Natural killer cell (primary cell): ENCODE measurements around the gene NRXN3. TPM values are rescaled to one million over a fixed set of nuclear protein-coding genes. Genes with fewer than 3 reads are reported as not detected.

Experiments
- ATAC-seq, 3 donors: fragments of 150-1000 bp in 2 of 3; fragments of 200-7000 bp in 1 of 3; cut with Tn5 transposase; 1 replicate in 1 of 3; 2 replicates in 2 of 3; pipeline ENCODE4 v1.10.0; 2021; ENCODE audit warnings: mild to moderate bottlenecking in 2 of 3, moderate library complexity in 2 of 3
- DNase-seq, 2 donors: peaks; one replicate each; pipeline versions ENCODE4 v3.0.0 to v3.0.0-alpha.2; 2013 to 2021; ENCODE audit warnings: mixed read lengths in 1 of 2
- H3K27ac ChIP-seq: one replicate; pipeline ENCODE4 v1.5.1; 2013; ENCODE audit warnings: mild to moderate bottlenecking, low read length
- H3K27me3 ChIP-seq: one replicate; pipeline ENCODE4 v1.6.1; 2013; ENCODE audit warnings: low read length; ENCODE audit not compliant: control insufficient read depth, insufficient read depth
- H3K36me3 ChIP-seq: one replicate; pipeline ENCODE4 v1.6.1; 2013; ENCODE audit warnings: low read length; ENCODE audit not compliant: control insufficient read depth, insufficient read depth
- H3K4me1 ChIP-seq: one replicate; pipeline ENCODE4 v1.6.1; 2013; ENCODE audit warnings: low read length; ENCODE audit not compliant: control insufficient read depth, insufficient read depth
- H3K4me3 ChIP-seq: one replicate; pipeline ENCODE4 v1.5.1; 2013; ENCODE audit warnings: low read length
- H3K9me3 ChIP-seq: one replicate; pipeline ENCODE4 v1.6.1; 2013; ENCODE audit warnings: low read length; ENCODE audit not compliant: control insufficient read depth, insufficient read depth
- H3K27ac Mint-ChIP-seq, 2 donors: one replicate each; pipeline ENCODE4 v1.8.0; 2022; ENCODE audit warnings: mild to moderate bottlenecking in 2 of 2, mixed read lengths in 2 of 2, moderate library complexity in 1 of 2
- H3K27me3 Mint-ChIP-seq, 2 donors: one replicate each; pipeline ENCODE4 v1.8.0; 2022; ENCODE audit warnings: low read depth in 2 of 2, mixed read lengths in 2 of 2
- H3K36me3 Mint-ChIP-seq: one replicate; pipeline ENCODE4 v1.8.0; 2022; ENCODE audit warnings: mixed read lengths
- H3K4me1 Mint-ChIP-seq, 2 donors: one replicate each; pipeline ENCODE4 v1.8.0; 2022; ENCODE audit warnings: mixed read lengths in 2 of 2
- H3K4me3 Mint-ChIP-seq: one replicate; pipeline ENCODE4 v1.8.0; 2022; ENCODE audit warnings: mild to moderate bottlenecking, moderate library complexity, mixed read lengths
- H3K9me3 Mint-ChIP-seq, 2 donors: one replicate each; pipeline ENCODE4 v1.8.0; 2022; ENCODE audit warnings: mixed read lengths in 2 of 2
- WGBS: methylation state at CpG from one replicate; pipeline ENCODE4 v1.1.7; 2013; ENCODE audit warnings: missing lambda C conversion rate; ENCODE audit not compliant: insufficient coverage; 5-methylcytosine and 5-hydroxymethylcytosine counted together
- intact Hi-C: fragments of 100-400 bp; cut with micrococcal nuclease; formaldehyde crosslinking; loops from one replicate; pipeline ENCODE4 v1.14.2; 2022
- total RNA-seq, 4 donors: library from RNA; stranded (reverse); fragments of 120-200 nt in 1 of 4; gene quantifications; one replicate each; pipeline versions ENCODE4 v1.2.3 to v1.2.4, GENCODE V29; 2013 to 2022
- TF ChIP-seq, protein P1 (sequence below): fragments of 200-600 bp; IDR thresholded peaks from one replicate; pipeline ENCODE4 v1.8.0; 2022; ENCODE audit warnings: antibody characterized with exemption

Gene NRXN3
- total RNA-seq, 3 donors from 2014 or later (not counting 1 experiment from before 2014, with no cell fraction given) = not detected

DNA sequence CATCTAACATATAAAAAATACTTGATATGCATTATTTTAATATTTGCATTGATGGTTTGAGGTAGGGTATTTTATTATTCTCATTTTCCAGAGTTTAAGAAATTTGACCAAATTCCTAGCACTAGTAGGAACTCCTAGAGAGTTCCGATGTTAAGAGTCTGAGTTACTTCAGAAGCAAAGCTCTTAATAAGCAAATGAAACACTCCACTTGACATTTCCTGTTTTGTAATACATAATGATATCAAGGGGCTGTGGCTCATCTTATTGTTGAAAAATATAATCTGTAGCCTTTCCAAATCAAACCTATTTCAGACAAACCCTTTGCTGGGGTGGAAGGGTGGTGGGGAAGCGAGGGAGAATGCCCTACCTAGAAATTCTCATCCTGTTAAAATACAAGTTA, 1685.6 kb downstream of the NRXN3 start:
- DNase-seq (no peak), ATAC-seq (no peak)
- Histone ChIP-seq H3K27ac (no peak overlapping the region), H3K4me3 (no peak overlapping the region), H3K36me3 (no peaks in the 10 kb centered on the region), H3K27me3 (no peaks in the 10 kb centered on the region), H3K4me1 (no peaks in the 10 kb centered on the region), H3K9me3 (no peaks in the 10 kb centered on the region)
- Mint-ChIP-seq H3K36me3 (no peaks in the 10 kb centered on the region), H3K4me3 (no peak overlapping the region), H3K4me1 (no peaks in the 10 kb centered on the region), H3K9me3 (peaks cover 6 to 7% of the 10 kb centered on the region in 2 donors), H3K27ac (no peak overlapping the region), H3K27me3 (no peaks in the 10 kb centered on the region)
- intact Hi-C loops = no loop called here
- TF ChIP-seq, protein P1, sequence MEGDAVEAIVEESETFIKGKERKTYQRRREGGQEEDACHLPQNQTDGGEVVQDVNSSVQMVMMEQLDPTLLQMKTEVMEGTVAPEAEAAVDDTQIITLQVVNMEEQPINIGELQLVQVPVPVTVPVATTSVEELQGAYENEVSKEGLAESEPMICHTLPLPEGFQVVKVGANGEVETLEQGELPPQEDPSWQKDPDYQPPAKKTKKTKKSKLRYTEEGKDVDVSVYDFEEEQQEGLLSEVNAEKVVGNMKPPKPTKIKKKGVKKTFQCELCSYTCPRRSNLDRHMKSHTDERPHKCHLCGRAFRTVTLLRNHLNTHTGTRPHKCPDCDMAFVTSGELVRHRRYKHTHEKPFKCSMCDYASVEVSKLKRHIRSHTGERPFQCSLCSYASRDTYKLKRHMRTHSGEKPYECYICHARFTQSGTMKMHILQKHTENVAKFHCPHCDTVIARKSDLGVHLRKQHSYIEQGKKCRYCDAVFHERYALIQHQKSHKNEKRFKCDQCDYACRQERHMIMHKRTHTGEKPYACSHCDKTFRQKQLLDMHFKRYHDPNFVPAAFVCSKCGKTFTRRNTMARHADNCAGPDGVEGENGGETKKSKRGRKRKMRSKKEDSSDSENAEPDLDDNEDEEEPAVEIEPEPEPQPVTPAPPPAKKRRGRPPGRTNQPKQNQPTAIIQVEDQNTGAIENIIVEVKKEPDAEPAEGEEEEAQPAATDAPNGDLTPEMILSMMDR = no peak
- 80% methylated on average over 1 of the region's 2 CpGs for WGBS

DNA sequence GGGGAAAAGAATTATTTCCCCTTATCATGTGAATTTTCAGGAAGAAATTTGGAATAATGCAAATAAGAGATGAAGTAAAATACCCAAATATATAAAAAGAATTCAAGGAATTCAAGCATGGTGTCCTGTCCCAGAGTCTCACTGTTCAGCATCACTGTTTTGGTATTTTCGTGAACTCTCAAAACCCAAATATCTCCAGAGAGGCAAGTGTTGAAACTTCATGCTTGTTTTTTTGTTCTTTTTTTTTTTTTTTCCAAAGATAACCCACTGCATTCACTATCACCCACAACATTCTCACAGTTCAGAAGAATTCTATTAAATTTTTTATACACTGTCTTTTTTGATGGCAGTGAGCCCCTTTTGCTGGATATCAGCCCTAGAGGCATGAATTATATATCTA, 1686.2 kb downstream of the NRXN3 start:
- 69% methylated on average over 1 of the region's 1 CpG for WGBS
- TF ChIP-seq, protein P1 = no peak
- H3K4me1 Mint-ChIP-seq = no peaks in the 10 kb centered on the region
- no peaks in the 10 kb centered on the region for H3K27me3 Mint-ChIP-seq
- no peak overlapping the region for H3K4me3 Mint-ChIP-seq
- no peak for ATAC-seq
- intact Hi-C loops = no loop called here
- no peaks in the 10 kb centered on the region for H3K4me1 ChIP-seq
- no peak overlapping the region for H3K27ac ChIP-seq
- no peaks in the 10 kb centered on the region for H3K9me3 ChIP-seq
- peaks cover 6 to 7% of the 10 kb centered on the region in 2 donors for H3K9me3 Mint-ChIP-seq
- H3K27ac Mint-ChIP-seq = no peak overlapping the region
- DNase-seq = no peak
- H3K36me3 ChIP-seq = no peaks in the 10 kb centered on the region
- no peaks in the 10 kb centered on the region for H3K36me3 Mint-ChIP-seq
- no peaks in the 10 kb centered on the region for H3K27me3 ChIP-seq
- H3K4me3 ChIP-seq = no peak overlapping the region

DNA sequence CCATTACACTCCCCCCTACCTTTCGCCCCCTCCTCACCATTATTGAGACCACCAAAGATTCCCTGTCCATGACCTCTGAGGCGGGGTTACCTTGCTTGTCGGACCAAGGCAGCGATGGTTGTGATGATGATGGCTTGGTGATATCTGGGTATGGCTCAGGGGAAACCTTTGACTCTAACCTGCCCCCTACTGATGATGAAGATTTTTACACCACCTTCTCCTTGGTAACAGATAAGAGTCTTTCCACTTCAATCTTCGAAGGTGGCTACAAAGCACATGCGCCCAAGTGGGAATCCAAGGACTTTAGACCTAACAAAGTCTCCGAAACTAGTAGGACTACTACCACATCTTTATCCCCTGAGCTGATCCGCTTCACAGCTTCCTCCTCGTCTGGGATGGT, 1690.9 kb downstream of the NRXN3 start:
- ATAC-seq = no peak
- Mint-ChIP-seq H3K4me1 (no peaks in the 10 kb centered on the region), H3K36me3 (no peaks in the 10 kb centered on the region), H3K27ac (no peak overlapping the region), H3K9me3 (peaks cover 0 to under 1% of the 10 kb centered on the region in 2 donors), H3K27me3 (no peaks in the 10 kb centered on the region), H3K4me3 (no peak overlapping the region)
- intact Hi-C loops = no loop called here
- TF ChIP-seq, protein P1 = no peak
- H3K9me3 ChIP-seq = no peaks in the 10 kb centered on the region
- WGBS = 82% methylated on average over 6 of the region's 9 CpGs
- H3K36me3 ChIP-seq = no peaks in the 10 kb centered on the region
- no peaks in the 10 kb centered on the region for H3K27me3 ChIP-seq
- no peak overlapping the region for H3K4me3 ChIP-seq
- no peak for DNase-seq
- no peaks in the 10 kb centered on the region for H3K4me1 ChIP-seq
- H3K27ac ChIP-seq = no peak overlapping the region

DNA sequence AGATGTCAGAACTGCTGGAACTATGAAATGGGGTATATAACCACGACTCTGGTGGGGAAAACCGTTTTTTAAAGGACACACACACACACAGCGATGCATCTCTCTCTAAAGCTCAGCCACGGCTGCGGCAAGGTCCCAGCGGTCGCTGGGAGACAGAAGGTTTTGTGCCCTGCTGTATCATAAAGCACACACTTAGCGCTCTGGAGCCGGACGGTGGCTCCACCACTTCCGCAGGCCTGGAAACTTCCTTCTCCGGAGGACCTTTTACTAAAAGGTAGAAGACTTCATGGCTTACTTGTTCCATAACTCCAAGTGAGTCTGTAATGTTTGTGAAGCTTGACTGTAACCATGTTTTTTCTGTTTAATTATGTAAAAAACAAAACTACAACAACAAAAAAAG, 1691.9 kb downstream of the NRXN3 start:
- WGBS = 89% methylated on average over 12 of the region's 12 CpGs
- Histone ChIP-seq H3K36me3 (no peaks in the 10 kb centered on the region), H3K27me3 (no peaks in the 10 kb centered on the region), H3K9me3 (no peaks in the 10 kb centered on the region), H3K4me1 (no peaks in the 10 kb centered on the region), H3K27ac (no peak overlapping the region), H3K4me3 (no peak overlapping the region)
- TF ChIP-seq, protein P1 = no peak
- Mint-ChIP-seq H3K9me3 (peaks cover 2 to 4% of the 10 kb centered on the region in 2 donors), H3K27ac (no peak overlapping the region), H3K36me3 (no peaks in the 10 kb centered on the region), H3K27me3 (no peaks in the 10 kb centered on the region), H3K4me3 (no peak overlapping the region), H3K4me1 (no peaks in the 10 kb centered on the region)
- intact Hi-C loops = no loop called here
- ATAC-seq (no peak), DNase-seq (no peak)
